SU-DHL-6 (cell line): ENCODE data around the gene TTBK2.

Experiments used
- H2AFZ ChIP-seq: fragments of 200-600 bp; sonication (generic); 2 replicates; pipeline ENCODE4 v1.6.1; 2014; ENCODE audit warnings: low read depth, mild to moderate bottlenecking, moderate library complexity, mixed read lengths, antibody characterized with exemption, low read length; ENCODE audit not compliant: severe bottlenecking
- H3F3A ChIP-seq: fragments of 200-600 bp; shearing (Covaris generic); 2 replicates; pipeline ENCODE4 v1.6.0; 2016; ENCODE audit warnings: antibody characterized with exemption, mild to moderate bottlenecking; ENCODE audit not compliant: insufficient read depth
- H3K27ac ChIP-seq: fragments of 200-600 bp; sonication (generic); 2 replicates; pipeline ENCODE4 v1.5.1; 2016; ENCODE audit warnings: low read depth, mild to moderate bottlenecking, low read length, moderate library complexity, mixed read lengths
- H3K27me3 ChIP-seq: fragments of 200-600 bp; sonication (generic), shearing (Covaris generic); 2 replicates; pipeline ENCODE4 v1.6.0; 2014; ENCODE audit warnings: mild to moderate bottlenecking, low read length
- H3K36me3 ChIP-seq: fragments of 200-600 bp; sonication (generic); 2 replicates; pipeline ENCODE4 v1.6.1; 2014; ENCODE audit warnings: mild to moderate bottlenecking, low read length, mixed read lengths
- H3K4me2 ChIP-seq: fragments of 300-600, 200-600 bp; shearing (Covaris generic), sonication (generic); 2 replicates; pipeline ENCODE4 v1.6.0; 2014; ENCODE audit warnings: low read length, low read depth, mild to moderate bottlenecking; ENCODE audit not compliant: poor library complexity, severe bottlenecking
- H3K4me3 ChIP-seq: fragments of 200-600 bp; sonication (generic); 2 replicates; pipeline ENCODE4 v1.5.1; 2014; ENCODE audit warnings: antibody characterized with exemption, low read length, mild to moderate bottlenecking, mixed read lengths; ENCODE audit not compliant: insufficient read depth, poor library complexity, severe bottlenecking
- H3K79me2 ChIP-seq: fragments of 200-600 bp; sonication (generic); 2 replicates; pipeline ENCODE4 v1.6.1; 2014; ENCODE audit warnings: mild to moderate bottlenecking, low read length, moderate library complexity; ENCODE audit not compliant: insufficient read depth
- H3K9ac ChIP-seq: fragments of 200-600 bp; sonication (generic); 2 replicates; pipeline ENCODE4 v1.7.0; 2014; ENCODE audit warnings: mild to moderate bottlenecking, low read length
- H3K9me2 ChIP-seq: fragments of 200-600 bp; sonication (generic); replicated peaks from 2 replicates; pipeline ENCODE4 v1.6.1; 2014; ENCODE audit warnings: low read length; ENCODE audit not compliant: insufficient read depth
- H3K9me3 ChIP-seq: fragments of 200-600 bp; sonication (generic); 2 replicates; pipeline ENCODE4 v1.6.1; 2014; ENCODE audit warnings: low read length, mixed read lengths; ENCODE audit not compliant: insufficient read depth
- H4K20me1 ChIP-seq: fragments of 200-600 bp; sonication (generic); 2 replicates; pipeline ENCODE4 v1.6.1; 2014; ENCODE audit warnings: low read depth, mild to moderate bottlenecking, antibody characterized with exemption, low read length, moderate library complexity, mixed read lengths
- EZH2phosphoT487 ChIP-seq: fragments of 200-600 bp; sonication (generic), shearing (Covaris generic); conservative IDR thresholded peaks from 2 replicates; pipeline ENCODE4 v1.6.1; 2018; ENCODE audit warnings: mild to moderate bottlenecking, antibody characterized with exemption, low read length, moderate library complexity, mixed read lengths
- TF ChIP-seq, protein P1 (sequence below): fragments of 200-600 bp; sonication (generic); IDR thresholded peaks from one replicate; pipeline ENCODE4 v1.5.1; 2017; ENCODE audit warnings: antibody characterized with exemption, mild to moderate bottlenecking, low read length, moderate library complexity; ENCODE audit not compliant: insufficient read depth, poor library complexity, severe bottlenecking

The TTBK2 gene

DNA sequence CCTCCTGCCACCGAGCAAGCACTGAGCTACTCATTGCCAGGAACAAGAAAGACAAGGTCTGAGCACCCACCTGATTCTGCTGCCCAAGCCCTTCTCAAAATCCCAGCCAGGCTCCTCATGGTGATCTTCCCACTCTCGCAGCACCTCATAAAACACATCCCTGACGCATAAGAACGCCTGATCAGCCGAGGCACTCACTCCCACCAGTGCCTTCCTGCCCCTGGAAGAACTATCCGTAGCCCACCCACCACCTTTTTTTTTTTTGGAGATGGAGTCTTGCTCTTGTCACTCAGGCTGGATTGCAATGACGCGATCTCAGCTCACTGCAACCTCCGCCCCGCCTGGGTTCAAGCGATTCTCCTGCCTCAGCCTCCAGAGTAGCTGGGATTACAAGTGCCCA lies 187.6 kb downstream of the TTBK2 start:
- no peak overlapping the region for H3K4me3 ChIP-seq
- H3K36me3 ChIP-seq, result no peaks in the 10 kb centered on the region; the same call in 1 of the 2 replicates
- TF ChIP-seq, protein P1, sequence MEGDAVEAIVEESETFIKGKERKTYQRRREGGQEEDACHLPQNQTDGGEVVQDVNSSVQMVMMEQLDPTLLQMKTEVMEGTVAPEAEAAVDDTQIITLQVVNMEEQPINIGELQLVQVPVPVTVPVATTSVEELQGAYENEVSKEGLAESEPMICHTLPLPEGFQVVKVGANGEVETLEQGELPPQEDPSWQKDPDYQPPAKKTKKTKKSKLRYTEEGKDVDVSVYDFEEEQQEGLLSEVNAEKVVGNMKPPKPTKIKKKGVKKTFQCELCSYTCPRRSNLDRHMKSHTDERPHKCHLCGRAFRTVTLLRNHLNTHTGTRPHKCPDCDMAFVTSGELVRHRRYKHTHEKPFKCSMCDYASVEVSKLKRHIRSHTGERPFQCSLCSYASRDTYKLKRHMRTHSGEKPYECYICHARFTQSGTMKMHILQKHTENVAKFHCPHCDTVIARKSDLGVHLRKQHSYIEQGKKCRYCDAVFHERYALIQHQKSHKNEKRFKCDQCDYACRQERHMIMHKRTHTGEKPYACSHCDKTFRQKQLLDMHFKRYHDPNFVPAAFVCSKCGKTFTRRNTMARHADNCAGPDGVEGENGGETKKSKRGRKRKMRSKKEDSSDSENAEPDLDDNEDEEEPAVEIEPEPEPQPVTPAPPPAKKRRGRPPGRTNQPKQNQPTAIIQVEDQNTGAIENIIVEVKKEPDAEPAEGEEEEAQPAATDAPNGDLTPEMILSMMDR, result no peak
- no peak for TF ChIP-seq EZH2phosphoT487
- H3K27me3 ChIP-seq, result no peaks in the 10 kb centered on the region
- no peak overlapping the region for H3K27ac ChIP-seq
- H3K79me2 ChIP-seq, result no peaks in the 10 kb centered on the region; the same call in 1 of the 2 replicates
- H4K20me1 ChIP-seq, result no peaks in the 10 kb centered on the region
- H3F3A ChIP-seq, result no peaks in the 10 kb centered on the region
- no peaks in the 10 kb centered on the region for H3K9me3 ChIP-seq
- no peak overlapping the region for H2AFZ ChIP-seq
- no peak overlapping the region for H3K9ac ChIP-seq
- H3K9me2 ChIP-seq, result no peaks in the 10 kb centered on the region
- H3K4me2 ChIP-seq, result no peak overlapping the region

DNA sequence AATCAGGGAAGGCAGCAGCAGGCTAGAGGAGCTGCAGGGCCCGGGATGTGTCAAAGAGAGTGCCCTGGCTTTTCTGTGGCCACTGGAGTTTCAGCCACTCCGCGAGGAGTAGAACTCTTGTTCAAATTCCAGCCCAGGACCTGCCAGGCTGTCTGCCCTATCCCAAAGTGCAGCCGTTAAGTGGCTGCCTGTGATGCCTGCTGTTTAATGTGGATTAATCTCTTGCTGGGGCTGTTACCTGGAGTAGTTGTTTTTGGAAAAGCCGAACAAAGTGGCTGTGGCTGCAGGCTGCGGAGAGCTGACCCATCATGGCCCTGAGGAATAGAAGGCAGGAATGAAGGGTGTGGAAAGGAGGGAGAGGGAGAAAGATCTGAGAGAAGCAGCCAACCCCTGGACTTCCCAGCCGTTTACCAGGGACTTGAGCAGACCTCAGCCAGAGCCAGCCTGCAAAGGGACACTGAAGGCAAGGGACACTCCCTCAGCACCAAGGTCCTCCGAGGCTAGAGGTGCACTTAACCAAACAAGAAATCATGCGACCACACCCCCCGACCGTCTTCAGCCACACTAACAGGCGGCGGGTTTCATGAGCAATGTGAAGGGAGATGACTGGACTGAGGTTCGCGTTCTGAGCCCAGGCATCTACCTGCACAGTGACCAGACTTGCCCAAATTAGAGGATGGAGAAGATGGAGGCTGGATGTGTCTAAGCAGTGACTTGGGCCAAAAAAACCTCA lies 188.3 kb downstream of the TTBK2 start:
- Histone ChIP-seq H3K36me3 (no peaks in the 10 kb centered on the region; the same call in 1 of the 2 replicates), H3K79me2 (no peaks in the 10 kb centered on the region; the same call in 1 of the 2 replicates), H3K9me2 (no peaks in the 10 kb centered on the region), H2AFZ (no peak overlapping the region), H4K20me1 (no peaks in the 10 kb centered on the region), H3K27me3 (no peaks in the 10 kb centered on the region), H3F3A (no peaks in the 10 kb centered on the region), H3K27ac (no peak overlapping the region), H3K4me2 (no peak overlapping the region), H3K9ac (no peak overlapping the region), H3K9me3 (no peaks in the 10 kb centered on the region), H3K4me3 (no peak overlapping the region)
- TF ChIP-seq EZH2phosphoT487, result no peak
- TF ChIP-seq, protein P1, result no peak

GRCh38 chr15:42731461-42731860 lies 189.1 kb downstream of the TTBK2 start:
- Histone ChIP-seq H3K36me3 (no peaks in the 10 kb centered on the region; the same call in 1 of the 2 replicates), H3K79me2 (no peaks in the 10 kb centered on the region; the same call in 1 of the 2 replicates), H3K9me2 (no peaks in the 10 kb centered on the region), H2AFZ (no peak overlapping the region), H3K4me2 (no peak overlapping the region), H4K20me1 (no peaks in the 10 kb centered on the region), H3K27ac (no peak overlapping the region), H3F3A (no peaks in the 10 kb centered on the region), H3K27me3 (no peaks in the 10 kb centered on the region), H3K4me3 (no peak overlapping the region), H3K9ac (no peak overlapping the region), H3K9me3 (no peaks in the 10 kb centered on the region)
- TF ChIP-seq EZH2phosphoT487, result no peak
- TF ChIP-seq, protein P1, result no peak
